GM19023 (cell line): ENCODE data around the gene KCTD21.
"Not testable (repeated sequence)": the region's sequence is repeated elsewhere in the genome, so short reads cannot be mapped to it uniquely, and the experiment has no call there.

Experiments used
- ATAC-seq: cut with Tn5 transposase; IDR thresholded peaks from one replicate; pipeline ENCODE4 v1.9.1; 2021; ENCODE audit warnings: mild to moderate bottlenecking, moderate library complexity; ENCODE audit not compliant: unreplicated experiment

KCTD21 gene

DNA sequence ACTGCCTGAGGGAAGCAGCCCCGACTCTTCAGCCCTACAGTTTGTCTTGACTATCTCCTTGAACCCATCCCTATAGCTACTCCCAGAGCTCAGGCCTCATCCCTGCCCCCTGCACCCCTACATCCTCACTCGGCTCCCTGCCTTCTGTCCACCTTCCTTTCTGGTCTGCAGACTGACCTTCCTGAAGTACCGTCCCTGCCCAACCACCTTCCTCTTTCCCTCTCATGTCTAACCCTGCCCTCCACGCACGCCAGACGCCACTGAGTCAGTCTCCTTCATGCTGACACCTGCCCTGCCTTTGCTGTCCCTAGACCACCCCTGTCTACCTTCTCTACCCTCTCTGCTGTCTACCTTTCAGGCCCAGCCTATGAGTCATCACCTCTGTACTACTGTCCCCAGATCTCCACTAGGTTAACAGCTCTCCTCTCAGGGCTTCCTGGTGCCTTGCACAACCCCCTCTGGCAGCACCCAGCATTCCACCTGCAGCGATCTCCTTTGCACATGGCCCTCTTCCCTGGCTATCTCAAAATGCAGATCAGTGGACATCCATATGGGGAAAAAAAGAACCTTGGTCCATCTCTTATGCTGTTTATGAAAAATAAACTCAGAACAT is 8.9 kb downstream of the KCTD21 start:
- ATAC-seq: no peak

DNA sequence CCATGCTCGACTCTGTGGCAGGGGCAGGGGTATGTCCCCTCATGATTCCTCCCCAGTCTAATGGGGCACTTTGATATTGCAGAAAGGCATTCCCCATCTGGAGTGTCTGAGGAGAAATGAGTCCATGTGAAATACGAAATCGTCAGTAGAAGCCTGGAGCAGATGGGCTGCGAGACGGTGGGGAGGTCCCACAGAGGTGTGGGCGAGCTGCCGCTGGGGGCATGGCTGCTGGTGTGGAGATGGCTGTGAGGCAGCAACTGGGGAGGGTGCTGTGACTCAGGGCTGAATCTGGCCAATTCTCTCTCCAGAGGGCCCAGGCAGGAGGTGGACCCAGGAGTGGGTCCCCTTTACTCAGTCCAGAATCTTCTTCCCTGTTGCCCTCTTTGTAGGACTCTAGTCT is 11.2 kb downstream of the KCTD21 start:
- ATAC-seq: no peak

DNA sequence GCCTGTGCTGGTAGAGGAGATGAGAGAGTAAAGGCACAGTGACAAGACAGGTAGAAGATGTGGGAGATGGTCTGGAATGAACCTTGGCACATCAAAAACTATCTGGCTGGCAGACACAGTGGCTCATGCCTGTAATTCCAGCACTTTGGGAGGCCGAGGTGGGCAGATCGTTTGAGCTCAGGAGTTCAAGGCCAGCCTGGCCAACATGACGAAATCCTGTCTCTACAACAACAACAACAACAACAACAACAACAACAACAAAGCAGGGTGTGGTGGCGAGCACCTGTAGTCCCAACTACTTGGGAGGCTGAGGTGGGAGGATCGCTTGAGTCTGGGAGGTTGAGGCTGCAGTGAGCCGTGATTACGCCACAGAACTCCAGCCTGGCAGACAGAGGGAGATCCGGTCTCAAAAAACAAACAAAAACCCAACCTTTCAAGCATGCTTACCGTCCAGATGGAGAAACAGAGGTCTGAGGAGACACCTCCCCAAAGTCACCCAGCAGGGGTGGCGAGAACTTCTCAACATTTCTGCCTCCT is 11.8 kb downstream of the KCTD21 start:
- no peak for ATAC-seq

DNA sequence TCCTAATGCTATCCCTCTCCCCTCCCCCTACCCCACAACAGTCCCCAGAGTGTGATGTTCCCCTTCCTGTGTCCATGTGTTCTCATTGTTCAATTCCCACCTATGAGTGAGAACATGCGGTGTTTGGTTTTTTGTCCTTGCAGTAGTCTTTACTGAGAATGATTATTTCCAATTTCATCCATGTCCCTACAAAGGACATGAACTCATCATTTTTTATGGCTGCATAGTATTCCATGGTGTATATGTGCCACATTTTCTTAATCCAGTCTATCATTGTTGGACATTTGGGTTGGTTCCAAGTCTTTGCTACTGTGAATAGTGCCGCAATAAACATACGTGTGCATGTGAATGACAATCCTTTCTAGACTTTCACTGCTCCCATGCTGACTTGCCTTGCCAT is 12.6 kb downstream of the KCTD21 start:
- not testable (repeated sequence) for ATAC-seq

DNA sequence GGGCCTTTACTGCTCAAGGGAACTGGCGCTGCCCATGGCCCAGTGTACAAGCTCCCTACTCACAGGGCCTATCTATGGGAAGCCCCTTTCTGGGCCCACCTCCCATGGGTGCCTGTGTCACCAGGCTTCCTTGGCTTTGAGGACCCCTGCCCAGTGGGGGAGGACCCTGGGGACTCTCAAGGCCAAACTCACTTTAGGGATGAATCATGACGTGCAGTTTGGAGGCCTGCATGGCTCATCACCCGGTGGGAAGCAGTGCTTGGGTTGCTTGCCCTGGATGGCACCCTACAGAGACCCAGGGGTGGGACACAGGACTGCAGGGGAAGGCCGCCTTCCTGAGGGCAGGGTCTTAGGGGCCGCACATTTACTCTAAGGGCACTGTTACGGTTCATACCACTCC is 16.5 kb downstream of the KCTD21 start:
- ATAC-seq: no peak

DNA sequence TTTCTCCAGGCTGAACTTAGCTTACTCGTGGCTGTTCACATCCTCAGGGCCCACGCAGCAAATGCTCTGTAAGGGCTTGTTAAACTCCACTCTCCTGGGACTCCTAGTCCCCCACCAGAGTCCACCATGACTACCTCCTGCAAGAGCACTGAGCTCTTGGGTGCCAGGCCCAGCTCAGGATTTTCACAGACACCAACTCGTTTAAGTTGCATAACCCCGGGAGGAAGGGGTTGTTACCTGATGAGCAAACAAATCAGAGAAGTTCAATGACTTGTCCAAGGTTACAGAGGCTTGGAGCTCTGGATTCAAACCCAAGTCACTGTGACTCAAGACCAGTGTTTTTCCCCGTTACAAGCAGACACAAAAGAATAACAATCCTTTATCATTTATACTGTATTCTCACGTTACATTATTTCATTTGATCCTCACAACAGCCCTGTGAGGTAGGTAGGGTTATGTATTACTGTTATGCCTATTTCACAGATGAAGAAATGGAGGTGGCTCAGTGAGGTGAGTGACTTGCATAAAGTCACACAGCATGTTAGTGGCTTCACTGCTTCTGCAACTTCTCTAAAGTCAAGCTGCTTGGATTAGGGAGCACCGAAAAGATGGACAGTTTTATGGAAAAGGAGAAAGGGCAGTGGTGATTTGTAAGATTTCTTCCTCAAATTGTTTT is 17.4 kb downstream of the KCTD21 start:
- no peak for ATAC-seq

DNA sequence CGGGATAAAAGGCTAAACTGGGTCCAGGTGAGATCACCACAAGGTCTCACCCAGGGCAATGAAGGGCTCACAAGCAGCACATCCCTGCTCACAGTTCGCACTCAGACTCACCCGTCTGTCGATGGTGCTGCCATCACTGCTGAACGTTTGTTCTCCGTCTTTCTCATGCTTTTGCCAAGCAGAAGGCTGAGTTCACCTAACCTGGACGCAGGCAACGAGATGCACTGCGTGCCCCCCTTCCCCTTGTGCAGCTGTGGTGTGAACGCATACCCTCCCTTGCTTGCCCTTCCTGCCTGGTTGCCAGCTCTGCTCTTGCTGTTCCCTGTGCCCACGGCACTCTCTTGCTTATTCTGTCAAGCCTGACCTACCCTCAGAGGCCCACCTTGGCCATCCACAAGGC is 18.0 kb downstream of the KCTD21 start:
- ATAC-seq: no peak

DNA sequence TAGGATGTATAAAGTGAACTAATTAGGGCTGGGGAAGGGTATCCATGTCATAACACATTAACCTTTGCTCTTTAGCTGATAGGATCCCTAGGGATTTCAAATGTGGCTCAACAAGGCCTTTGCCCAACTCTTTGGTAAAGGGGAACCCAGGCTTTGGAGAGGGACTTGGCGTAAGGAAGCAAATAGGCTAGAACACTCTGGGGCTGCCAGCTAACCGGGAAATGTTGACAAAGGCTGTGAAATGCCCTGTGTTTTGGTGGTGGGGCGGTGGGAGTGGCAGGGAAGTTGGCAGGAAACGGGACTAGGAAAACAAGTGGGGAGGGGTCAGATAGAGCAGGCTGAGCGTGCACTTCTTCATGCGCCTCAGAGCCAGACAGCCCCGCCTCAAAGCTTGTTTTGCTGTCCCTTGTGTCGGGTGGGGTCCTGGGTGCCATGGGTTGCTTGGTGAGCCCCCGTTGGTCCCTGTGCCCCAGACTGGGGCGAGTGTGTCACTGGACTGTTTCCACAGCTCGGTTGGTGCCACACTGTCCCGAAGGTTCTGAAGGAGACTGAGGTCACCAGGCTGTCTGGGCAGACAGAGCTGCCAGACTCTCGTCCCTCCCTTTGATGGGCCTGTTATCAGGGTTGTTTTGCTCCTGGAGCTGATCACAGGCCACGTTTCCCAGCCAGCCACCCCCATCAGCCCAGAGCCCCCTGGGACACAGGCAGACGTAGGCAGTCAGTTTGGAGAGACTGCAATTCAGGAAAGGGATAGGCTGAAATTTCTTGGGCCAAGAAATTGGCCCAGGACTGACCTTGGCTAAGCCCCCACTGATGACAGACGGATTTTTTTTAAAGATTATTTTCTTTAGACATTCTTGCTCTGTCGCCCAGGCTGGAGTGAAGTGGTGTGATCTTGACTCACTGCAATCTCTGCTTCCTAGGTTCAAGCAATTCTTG is 19.6 kb downstream of the KCTD21 start:
- ATAC-seq: no peak

DNA sequence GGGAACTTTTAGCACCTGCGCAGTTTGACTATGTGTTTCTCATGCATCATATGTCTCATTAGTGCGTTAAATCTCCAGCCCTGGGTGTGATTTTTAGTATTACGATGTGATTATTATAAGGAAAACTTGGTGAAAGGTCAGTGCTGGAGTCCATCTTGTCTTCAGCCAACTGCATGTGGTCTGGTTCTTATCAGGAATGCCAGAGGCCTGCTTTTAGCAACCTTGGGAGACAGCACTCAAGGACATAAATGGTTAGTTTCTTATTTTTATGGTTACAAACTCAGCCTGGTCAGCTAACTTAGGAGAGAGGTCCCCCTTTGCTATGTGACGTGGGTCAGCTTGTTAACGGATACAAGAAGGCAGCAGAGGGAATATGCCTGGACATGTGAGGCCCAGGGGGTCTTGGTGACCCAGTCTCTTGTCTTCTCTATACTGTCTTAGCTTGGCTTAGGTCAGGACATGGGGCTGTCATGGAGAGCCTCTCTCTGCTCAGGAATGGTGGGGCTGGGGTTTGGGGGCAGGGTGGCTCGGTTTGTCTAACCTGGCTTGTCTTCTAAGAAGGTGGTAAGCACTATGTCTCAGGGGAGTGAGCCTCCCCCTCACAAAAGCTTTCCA is 21.5 kb downstream of the KCTD21 start:
- ATAC-seq: no peak

DNA sequence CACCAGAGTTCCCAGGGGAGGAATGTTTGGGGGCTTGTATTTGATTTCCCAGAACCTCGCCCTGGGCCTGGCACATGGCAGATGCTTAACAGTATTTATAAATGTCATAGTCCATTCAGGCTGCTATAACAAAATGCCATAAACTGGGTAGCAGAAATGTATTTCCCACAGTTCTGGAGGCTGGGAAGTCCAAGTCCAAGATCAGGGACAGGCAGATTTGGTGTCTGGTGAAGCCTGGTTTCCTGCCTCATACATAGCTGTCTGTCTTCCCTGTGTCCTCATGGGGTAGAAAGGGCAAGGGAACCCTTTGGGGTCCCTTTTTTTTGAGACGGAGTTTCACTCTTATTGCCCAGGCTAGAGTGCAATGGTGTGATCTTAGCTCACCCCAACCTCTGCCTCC is 24.0 kb downstream of the KCTD21 start:
- ATAC-seq: no peak

DNA sequence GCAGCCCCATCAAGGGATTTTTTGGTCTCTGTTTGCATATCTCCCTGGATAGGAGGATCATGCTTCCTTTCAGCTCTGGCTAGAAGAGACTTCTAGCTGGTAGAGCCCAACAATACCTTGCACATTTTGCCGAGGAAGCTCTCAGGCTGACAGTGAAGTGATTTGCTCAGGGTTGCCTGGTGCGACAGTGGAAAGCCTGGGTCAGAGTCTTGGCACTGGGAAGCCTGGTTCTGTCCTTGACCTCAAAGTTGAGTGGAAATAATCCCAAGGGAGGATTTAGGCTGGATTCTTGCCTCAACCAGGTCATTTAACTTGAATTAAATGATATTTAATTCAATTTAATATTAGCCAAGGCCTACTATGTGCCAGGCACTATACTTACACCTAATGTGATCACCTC is 24.6 kb downstream of the KCTD21 start:
- ATAC-seq: no peak

DNA sequence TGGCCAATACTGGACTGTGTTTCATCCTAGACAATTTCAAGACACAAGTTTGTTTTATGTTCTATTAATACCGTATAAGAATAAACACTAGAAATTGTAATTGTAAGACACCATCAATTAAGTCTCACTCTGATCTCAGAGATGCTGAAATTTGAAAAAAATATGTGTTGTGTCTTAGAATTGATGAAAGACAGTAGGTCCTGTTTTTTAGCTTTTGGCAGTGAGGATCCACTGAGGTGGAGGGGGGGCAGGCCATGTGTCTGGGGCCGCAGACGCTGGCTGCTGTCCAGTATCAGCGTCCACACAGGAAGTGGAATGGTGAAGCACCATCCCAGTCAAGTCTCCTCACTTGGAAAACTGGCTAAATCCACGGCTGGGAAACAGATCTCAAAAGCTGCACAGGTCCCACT is 26.5 kb downstream of the KCTD21 start:
- no peak for ATAC-seq

DNA sequence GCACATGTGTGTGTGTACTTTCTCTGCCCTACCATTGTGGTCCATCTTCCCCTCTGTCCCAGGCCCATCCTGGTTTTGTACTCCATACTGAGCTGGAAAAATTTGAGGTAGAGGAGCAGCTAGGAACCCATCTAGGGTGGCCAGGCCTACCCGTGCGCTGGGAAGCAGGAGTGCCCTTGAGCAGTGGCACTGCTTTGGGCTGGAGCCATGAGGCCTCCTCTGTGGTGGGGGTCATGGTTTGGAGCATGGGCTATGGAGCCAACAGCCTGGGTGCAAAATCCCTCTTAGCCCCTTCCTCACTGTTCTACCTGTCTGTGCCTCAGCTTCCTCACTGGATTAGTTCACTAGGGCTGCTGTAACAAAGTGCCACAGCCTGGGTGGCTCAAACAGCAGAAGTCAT is 27.1 kb downstream of the KCTD21 start:
- no peak for ATAC-seq

DNA sequence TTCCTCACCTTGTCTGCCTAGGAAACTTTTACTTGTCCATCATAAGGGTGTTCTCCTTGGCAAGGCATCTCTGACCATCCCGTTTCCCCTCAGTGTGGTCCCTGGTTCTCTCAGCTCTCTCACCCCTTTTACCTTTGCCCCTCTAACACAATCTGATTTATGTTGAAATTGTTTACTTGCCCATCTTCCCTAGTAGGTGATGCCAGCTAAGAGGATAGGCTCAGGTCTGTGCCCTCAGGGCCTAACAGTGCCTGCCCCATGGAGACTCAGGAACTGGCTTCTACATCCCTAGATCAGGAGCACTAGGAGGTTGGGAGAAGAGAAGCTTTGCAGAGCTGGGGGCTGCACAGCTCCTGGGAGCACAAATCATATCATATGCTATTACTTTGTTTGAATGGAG is 27.9 kb downstream of the KCTD21 start:
- ATAC-seq: no peak

DNA sequence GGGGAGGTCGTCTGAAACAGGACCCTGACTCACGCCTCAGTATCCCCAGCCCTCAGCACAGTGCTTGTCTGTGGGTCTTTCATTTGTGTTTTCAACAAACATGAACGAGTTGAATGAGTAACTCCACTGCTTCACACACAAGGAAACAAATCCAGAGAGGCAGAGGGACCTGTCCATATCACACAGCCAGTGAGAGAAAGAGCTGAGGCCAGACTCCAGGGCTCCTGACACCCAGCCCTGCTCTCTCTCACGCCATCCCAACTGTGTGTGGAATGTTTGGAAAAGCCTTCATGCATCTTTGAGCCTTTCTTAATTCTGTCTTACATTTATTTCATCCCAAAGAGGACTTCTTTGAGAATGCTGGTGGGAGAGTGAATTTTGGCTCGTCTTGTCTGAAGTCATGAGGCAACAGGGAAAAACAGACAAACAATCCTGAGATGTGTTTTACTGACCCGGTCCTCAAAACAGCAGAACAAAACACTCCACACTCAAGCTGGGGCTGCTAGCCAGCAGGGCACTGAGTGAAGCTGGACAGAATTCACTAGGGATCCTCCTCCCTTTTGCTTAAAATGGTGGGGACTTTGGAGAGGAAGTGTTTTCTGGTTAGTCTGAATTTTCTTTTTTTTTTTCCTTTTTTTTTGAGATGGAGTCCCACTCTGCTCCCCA is 29.3 kb downstream of the KCTD21 start:
- no peak for ATAC-seq

DNA sequence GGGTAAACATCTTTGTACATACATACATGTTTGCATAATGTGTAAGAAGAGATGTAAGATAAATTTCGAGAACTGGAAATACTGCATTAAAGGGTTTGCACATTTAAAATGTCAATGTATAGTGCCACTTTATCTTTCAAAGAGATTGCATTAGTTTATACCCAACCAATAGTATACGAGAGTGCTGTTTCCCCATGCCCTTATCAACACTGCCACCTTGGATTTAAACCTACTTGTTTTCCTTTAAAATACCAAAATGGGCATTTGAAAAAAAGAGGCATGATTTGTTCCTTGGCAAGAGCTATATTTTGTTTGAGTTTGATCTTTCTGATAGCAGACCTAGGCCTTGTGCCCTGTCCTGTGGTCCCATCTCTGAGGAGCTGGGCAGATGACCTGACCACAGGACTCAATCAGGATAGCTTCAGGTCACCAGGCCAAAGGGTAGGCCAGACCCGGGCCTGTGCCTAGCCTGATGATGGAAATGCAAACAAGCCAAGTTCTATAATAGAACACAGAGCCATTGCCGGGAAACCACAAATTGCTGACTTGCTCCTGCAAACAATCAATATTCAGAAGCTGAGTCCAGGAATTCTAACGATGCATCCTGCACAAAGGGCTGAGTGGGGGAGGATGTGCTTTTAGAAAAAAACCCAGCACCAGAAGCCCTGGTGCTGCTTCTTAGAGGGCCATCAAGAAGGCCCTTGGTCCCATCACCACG is 32.1 kb downstream of the KCTD21 start:
- no peak for ATAC-seq

DNA sequence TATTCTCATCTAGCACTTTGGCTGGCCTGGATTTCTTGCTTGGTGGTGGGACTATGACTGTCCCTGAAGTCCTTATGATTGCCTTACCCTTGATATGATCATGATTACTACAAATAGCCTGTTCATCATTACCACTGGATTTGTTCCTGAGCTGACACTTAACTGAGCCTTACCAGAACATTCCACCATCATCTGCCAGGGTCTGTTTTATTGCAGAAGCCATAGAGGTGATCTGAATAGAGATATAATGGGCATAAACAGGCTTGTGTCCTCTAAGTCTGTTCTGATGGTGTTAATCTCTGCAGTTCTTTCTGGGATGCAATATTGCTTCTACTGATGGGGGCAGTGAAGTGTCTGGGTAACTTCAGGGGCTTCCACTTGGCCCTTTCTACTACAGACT is 36.6 kb downstream of the KCTD21 start:
- no peak for ATAC-seq

DNA sequence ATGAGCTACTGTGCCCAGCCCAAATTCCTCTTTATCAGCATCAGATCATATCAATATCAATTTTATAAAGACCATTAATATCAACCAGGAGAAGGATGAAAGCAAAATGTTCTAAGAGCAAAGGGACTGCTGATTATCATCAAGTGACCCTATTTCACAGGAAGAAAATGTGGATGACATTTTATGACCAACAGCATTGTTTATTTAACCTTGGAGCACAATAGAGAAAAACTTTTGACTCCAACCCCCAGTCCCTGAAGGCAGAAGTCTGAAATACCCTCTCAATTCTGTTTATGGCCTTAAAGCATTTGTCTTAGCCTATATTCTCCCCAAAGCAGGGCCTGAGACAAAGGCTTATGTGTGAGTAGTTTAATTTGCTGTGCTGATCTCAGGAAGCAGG is 37.7 kb downstream of the KCTD21 start:
- no peak for ATAC-seq

DNA sequence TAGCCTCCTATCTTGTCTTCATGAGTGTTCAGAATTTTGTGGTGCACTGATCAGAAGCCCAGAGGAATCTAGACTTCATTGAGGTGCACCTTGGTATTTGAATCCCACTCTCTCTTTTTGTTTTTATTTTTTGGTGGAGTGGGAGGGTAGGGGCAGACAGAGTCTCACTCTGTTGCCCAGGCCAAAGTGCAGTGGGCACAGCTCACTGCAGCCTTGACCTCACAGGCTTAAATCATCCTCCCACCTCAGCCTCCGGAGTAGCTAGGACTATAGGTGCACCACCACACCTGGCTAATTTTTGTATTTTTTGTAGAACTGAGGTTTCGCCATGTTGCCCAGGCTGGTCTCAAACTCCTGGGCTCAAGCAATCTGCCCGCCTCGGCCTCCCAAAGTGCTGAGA is 38.1 kb downstream of the KCTD21 start:
- no peak for ATAC-seq

DNA sequence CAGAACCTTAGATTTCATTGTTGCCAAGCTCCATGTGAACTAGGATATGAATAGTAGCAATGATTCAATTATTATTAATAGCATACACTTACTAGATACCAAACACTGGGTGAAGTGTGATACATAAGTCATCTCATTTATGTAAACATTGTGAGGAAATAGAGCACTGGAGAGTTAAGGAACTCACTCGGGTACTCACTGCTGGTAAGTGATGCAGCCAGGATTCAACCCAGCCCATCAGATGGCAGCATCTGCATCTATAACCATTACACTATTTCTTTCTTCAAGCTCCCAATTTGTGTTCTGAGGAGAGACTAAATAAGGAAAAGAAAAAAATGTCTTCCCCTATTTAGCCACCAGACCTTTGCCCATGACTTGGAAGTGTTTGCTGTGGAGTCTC is 38.8 kb downstream of the KCTD21 start:
- no peak for ATAC-seq
